Thyroid gland (tissue), 4 donors: Measurements from ENCODE around the gene CDC6. TPM values are rescaled to one million over a fixed set of nuclear protein-coding genes. Genes with fewer than 3 reads are reported as not detected.

Source experiments
- DNase-seq, 2 donors: peaks; one replicate each; pipeline ENCODE4 v3.0.0-alpha.2; 2019
- H3K27ac ChIP-seq, 3 donors: fragments of 200-600 bp; sonication (generic); 1 replicate in 2 of 3; 2 replicates in 1 of 3; pipeline ENCODE4 v1.5.1; 2016 to 2019; ENCODE audit warnings: mild to moderate bottlenecking in 1 of 3, moderate library complexity in 1 of 3
- H3K27me3 ChIP-seq: fragments of 200-600 bp; sonication (generic); one replicate; pipeline ENCODE4 v1.5.1; 2019
- H3K36me3 ChIP-seq, 2 donors: fragments of 200-600 bp; sonication (generic); one replicate each; pipeline ENCODE4 v1.5.1; 2016 to 2019
- H3K4me1 ChIP-seq, 2 donors: fragments of 200-600 bp; sonication (generic); one replicate each; pipeline ENCODE4 v1.5.1; 2017 to 2019
- H3K4me3 ChIP-seq, 3 donors: fragments of 200-600 bp; sonication (generic); replicated peaks in 1 of 3; 1 replicate in 2 of 3; 2 replicates in 1 of 3; pipeline ENCODE4 v1.5.1; 2016; ENCODE audit warnings: mild to moderate bottlenecking in 1 of 3
- H3K9me3 ChIP-seq: fragments of 200-600 bp; sonication (generic); one replicate; pipeline ENCODE4 v1.5.1; 2017
- CTCF ChIP-seq, 6 experiments: fragments of 200-600 bp in 3 of 6; fragments of 450-650 bp in 3 of 6; sonication (generic) in 3 of 6; IDR thresholded peaks; one replicate each; pipeline ENCODE4 v1.5.1; 2016 to 2019; ENCODE audit warnings: antibody characterized with exemption in 6 of 6, mild to moderate bottlenecking in 2 of 6, inconsistent platforms in 1 of 6, moderate library complexity in 1 of 6
- POLR2A ChIP-seq, 2 donors: fragments of 450-650 bp; IDR thresholded peaks; one replicate each; pipeline ENCODE4 v1.6.1; 2017; ENCODE audit warnings: antibody characterized with exemption in 2 of 2, mild to moderate bottlenecking in 2 of 2, moderate library complexity in 1 of 2
- WGBS, 2 donors: methylation state at CpG; one replicate each; pipeline ENCODE4 v1.1.5; 2017; 5-methylcytosine and 5-hydroxymethylcytosine counted together
- intact Hi-C: fragments of 100-400 bp; cut with DNase I; formaldehyde crosslinking; loops from one replicate; pipeline ENCODE4 v1.15.1; 2023
- total RNA-seq, 4 donors: library from RNA; depleted of rRNA; stranded (reverse); fragments of >200 nt; gene quantifications; one replicate each; pipeline ENCODE4 v1.2.3, GENCODE V29; 2016

The CDC6 gene
- total RNA-seq, 4 donors from 2014 or later, result 0.63 to 5.2 (median 0.79) TPM

- 43 to 45% methylated on average over 8 of the region's 10 CpGs for WGBS, 2 donors
- TF ChIP-seq CTCF (IDR thresholded peaks at IDR 0.05) (no peak), POLR2A (IDR thresholded peaks at IDR 0.05) (no peak)
- H3K36me3 ChIP-seq, result no peaks in the 10 kb centered on the region
- peak overlapping the region; percentile 59 to 96 (median 93) for H3K27ac ChIP-seq
- H3K4me3 ChIP-seq, result no peak overlapping the region
- no peaks in the 10 kb centered on the region for H3K9me3 ChIP-seq
- H3K4me1 ChIP-seq, result peaks cover 90 to 94% of the 10 kb centered on the region in 2 donors
- intact Hi-C loops, result no loop called here
- no peak for DNase-seq
- H3K27me3 ChIP-seq, result no peaks in the 10 kb centered on the region
These were observed 36.0 kb downstream of the CDC6 start for GRCh38 chr17:40323391-40324381.

- Histone ChIP-seq H3K4me1 (peaks cover 87 to 100% of the 10 kb centered on the region in 2 donors), H3K4me3 (no peak overlapping the region), H3K27ac (peak overlapping the region; percentile 47 to 96 (median 93)), H3K9me3 (no peaks in the 10 kb centered on the region), H3K27me3 (no peaks in the 10 kb centered on the region), H3K36me3 (no peaks in the 10 kb centered on the region)
- DNase-seq, result no peak
- intact Hi-C loops, result no loop called here
- 83 to 87% methylated on average over 13 of the region's 13 CpGs for WGBS, 2 donors
- TF ChIP-seq CTCF (IDR thresholded peaks at IDR 0.05) (no peak), POLR2A (IDR thresholded peaks at IDR 0.05) (no peak)
These were observed 37.7 kb downstream of the CDC6 start for GRCh38 chr17:40325156-40326013.

GRCh38 chr17:40326014-40326831 lies 38.5 kb downstream of the CDC6 start:
- Histone ChIP-seq H3K36me3 (no peaks in the 10 kb centered on the region), H3K4me3 (no peak overlapping the region), H3K9me3 (no peaks in the 10 kb centered on the region), H3K4me1 (peaks cover 87 to 100% of the 10 kb centered on the region in 2 donors), H3K27me3 (no peaks in the 10 kb centered on the region), H3K27ac (peak overlapping the region; percentile 47 to 96 (median 93))
- intact Hi-C loops, result no loop called here
- TF ChIP-seq CTCF (IDR thresholded peaks at IDR 0.05) (no peak), POLR2A (IDR thresholded peaks at IDR 0.05) (no peak)
- 55 to 63% methylated on average over 17 of the region's 17 CpGs for WGBS, 2 donors
- DNase-seq, result no peak

- Histone ChIP-seq H3K4me1 (peaks cover 87 to 100% of the 10 kb centered on the region in 2 donors), H3K4me3 (no peak overlapping the region), H3K36me3 (no peaks in the 10 kb centered on the region), H3K27ac (peak overlapping the region in 2 of 3 donors; percentile 93 to 96), H3K9me3 (no peaks in the 10 kb centered on the region), H3K27me3 (no peaks in the 10 kb centered on the region)
- TF ChIP-seq CTCF (IDR thresholded peaks at IDR 0.05) (no peak), POLR2A (IDR thresholded peaks at IDR 0.05) (no peak)
- 38 to 67% methylated on average over 1 of the region's 1 CpG for WGBS, 2 donors
- DNase-seq, result no peak
- intact Hi-C loops, result no loop called here
These were observed 39.1 kb downstream of the CDC6 start for GRCh38 chr17:40326832-40327199.
